ENCODE data around the gene SRR. TPM values are rescaled to one million over a fixed set of nuclear protein-coding genes. Genes with fewer than 3 reads are reported as not detected.

Gene SRR
- total RNA-seq, 2 donors from 2014 or later: 20.9 to 26.8 TPM

DNA sequence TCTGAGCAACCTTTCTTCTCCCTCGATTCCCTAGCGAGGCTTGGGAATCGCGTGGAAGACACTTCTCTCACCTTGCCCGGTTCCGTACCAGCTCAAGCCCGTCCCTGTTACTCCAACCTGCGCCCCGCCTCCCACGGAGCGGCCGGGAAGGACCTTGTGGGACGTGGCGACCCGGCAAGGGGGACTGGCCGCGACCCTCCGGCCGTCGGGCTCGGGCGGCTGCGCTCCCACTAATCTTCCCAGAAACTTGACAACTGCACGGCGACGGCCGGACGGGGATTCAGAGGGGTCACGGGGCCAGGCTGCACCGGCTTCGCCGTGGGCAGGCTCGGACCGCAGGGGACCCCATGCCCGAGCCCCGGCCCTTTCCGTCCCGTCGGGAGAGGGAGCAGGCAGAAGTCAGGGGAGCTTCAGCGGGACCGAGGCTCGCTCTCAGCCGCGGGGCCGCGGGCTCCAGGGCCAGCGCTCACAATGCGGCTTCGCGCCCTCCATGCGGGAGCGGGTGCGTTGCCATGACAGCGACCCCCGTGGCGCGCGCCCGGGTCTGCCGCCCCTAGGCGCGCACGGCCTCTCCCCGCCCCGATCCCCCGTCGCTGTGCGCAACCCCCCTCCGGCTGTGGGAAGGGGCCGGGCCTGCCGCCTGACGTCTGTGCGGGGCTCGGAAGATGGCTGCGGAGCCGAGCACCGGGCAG lies 33.2 kb downstream of the SRR start, which contains the start of gene SGSM2:
Gene SGSM2 (plus strand): TSS at position 650 of the 692 bp plus-strand sequence. CDS start 188 bp downstream, outside the sequence.
- no peaks in the 10 kb centered on the region for H3K9me3 Mint-ChIP-seq
- H3K4me3 Mint-ChIP-seq: peak within 1 kb of the TSS; percentile 84 to 99
- H3K27ac Mint-ChIP-seq: peak within 1 kb of the TSS; percentile 94
- peak; percentile 76 for DNase-seq
- H3K36me3 Mint-ChIP-seq (ENCODE audit: insufficient read depth in 2 of 2): peaks cover 7 to 12% of the 10 kb centered on the region in 2 donors
- peak; percentile 68 to 71 for ATAC-seq (replicated peaks in 1 of 2)
- H3K4me1 Mint-ChIP-seq (ENCODE audit: low read depth): peaks cover 5% of the 10 kb centered on the region
- H3K27me3 Mint-ChIP-seq (ENCODE audit: low read depth): no peaks in the 10 kb centered on the region

DNA sequence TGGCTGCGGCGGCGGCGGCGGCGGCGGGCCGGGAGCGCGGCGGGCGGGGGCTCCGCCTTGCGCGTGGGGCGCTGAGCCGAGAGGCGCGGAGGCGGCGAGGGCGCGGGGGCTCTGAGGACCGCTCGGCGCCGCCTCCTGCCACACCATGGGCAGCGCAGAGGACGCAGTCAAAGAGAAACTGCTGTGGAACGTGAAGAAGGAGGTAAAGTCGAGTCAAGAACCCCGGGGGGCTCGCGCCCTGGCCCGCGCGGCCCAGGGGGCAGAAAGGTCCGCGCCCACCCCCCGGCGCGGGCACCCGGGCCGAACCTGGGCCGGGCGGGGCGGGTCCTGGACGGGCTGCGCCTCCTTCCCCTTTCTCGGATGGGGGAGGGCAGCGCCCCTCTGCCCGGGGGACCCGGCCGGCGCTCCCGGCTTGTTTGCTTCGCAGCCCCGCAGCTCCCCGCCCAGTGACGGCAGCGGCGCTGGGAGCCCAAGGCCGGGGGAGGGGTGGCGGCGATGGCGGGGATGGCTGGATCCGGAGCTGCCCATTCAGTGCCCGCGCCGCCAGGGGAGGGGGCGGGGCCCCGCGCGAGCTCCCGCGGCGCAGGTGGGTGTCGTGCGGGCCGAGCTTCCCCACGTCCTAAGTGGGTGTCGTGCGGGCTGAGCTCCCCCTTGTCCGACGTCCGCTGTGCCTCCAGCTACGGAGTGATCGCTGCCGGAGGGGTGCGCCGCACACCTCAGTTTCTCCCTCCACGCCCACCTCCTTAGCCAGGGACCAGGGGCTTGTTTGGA lies 34.0 kb downstream of the SRR start:
- DNase-seq (peak; percentile 74 to 76), ATAC-seq (replicated peaks in 1 of 2) (peak; percentile 53 to 62)
- H3K4me3 Mint-ChIP-seq: peak overlapping the region; percentile 84 to 99
- H3K27me3 Mint-ChIP-seq (ENCODE audit: low read depth): no peaks in the 10 kb centered on the region
- H3K9me3 Mint-ChIP-seq: no peaks in the 10 kb centered on the region
- peaks cover 9% of the 10 kb centered on the region for H3K4me1 Mint-ChIP-seq (ENCODE audit: low read depth)
- peaks cover 7 to 12% of the 10 kb centered on the region in 2 donors for H3K36me3 Mint-ChIP-seq (ENCODE audit: insufficient read depth in 2 of 2)
- no peak overlapping the region for H3K27ac Mint-ChIP-seq

DNA sequence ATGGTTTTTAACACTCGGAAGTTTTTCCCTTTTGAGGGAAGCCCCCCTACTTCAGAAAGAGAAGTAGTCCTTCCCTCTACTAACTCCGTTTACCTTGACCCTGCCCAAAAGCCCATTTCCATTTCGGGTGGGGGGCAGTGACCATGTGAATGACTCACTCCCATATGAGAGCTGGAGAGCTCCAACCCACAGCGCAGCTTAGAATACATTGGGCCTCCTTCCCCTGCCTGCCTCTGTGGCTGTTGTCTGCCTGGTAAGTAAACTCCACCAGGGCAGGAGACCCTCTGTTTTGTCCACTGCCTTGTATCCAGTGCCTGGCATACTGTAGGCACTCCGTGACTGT lies 34.5 kb downstream of the SRR start:
- Mint-ChIP-seq H3K27ac (peak overlapping the region; percentile 34), H3K4me3 (peak overlapping the region; percentile 81 to 84), H3K36me3 (ENCODE audit: insufficient read depth in 2 of 2) (peaks cover 7 to 12% of the 10 kb centered on the region in 2 donors), H3K4me1 (ENCODE audit: low read depth) (peaks cover 12% of the 10 kb centered on the region), H3K27me3 (ENCODE audit: low read depth) (no peaks in the 10 kb centered on the region), H3K9me3 (no peaks in the 10 kb centered on the region)
- peak in 1 of 2 donors; percentile 11 for DNase-seq
- ATAC-seq (replicated peaks in 1 of 2): no peak

DNA sequence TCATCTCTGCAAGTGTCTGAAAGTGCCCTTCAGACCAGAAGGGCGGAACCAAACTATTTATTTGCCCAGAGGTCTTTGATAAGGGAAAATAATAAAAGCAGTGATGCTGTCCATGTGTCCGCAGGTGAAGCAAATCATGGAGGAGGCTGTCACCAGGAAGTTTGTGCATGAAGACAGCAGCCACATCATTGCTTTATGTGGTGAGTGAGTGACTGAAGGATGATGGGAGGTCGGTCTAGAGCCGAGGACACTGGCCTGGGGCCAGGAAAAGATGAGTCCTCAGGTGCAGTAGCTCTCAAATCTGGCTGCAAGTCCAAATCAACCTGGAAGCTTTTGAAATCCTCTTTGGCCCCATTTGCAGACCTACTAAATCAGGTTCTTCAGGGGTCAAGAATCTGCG lies 39.7 kb downstream of the SRR start:
- DNase-seq (peak; percentile 42 to 70), ATAC-seq (replicated peaks in 1 of 2) (peak; percentile 74 to 94)
- peak overlapping the region; percentile 69 for H3K27ac Mint-ChIP-seq
- peaks cover 14% of the 10 kb centered on the region for H3K4me1 Mint-ChIP-seq (ENCODE audit: low read depth)
- H3K27me3 Mint-ChIP-seq (ENCODE audit: low read depth): no peaks in the 10 kb centered on the region
- no peaks in the 10 kb centered on the region for H3K36me3 Mint-ChIP-seq (ENCODE audit: insufficient read depth in 2 of 2)
- H3K9me3 Mint-ChIP-seq: no peaks in the 10 kb centered on the region
- peak overlapping the region in 1 of 2 donors; percentile 29 for H3K4me3 Mint-ChIP-seq

DNA sequence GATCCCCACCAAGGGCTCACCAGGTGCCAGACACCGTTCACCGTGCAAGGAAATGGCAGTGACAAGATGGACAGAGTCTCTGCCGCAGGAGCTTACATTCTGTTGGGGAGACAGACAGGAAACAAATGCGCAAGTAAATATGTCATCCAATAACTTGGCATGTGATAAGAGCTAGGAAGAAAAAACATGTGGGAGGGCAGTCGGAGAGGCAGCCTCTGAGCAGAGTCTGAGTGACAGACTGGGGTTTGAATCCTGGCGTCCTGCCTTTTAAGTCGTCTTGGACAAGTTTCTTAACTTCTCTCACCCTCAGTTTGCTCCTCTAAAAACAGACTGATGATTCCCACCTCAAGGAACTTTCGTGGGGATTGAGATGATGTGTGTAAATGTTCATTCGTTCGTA lies 40.8 kb downstream of the SRR start:
- Mint-ChIP-seq H3K27ac (no peak overlapping the region), H3K27me3 (ENCODE audit: low read depth) (no peaks in the 10 kb centered on the region), H3K4me1 (ENCODE audit: low read depth) (peaks cover 11% of the 10 kb centered on the region), H3K4me3 (no peak overlapping the region), H3K9me3 (no peaks in the 10 kb centered on the region), H3K36me3 (ENCODE audit: insufficient read depth in 2 of 2) (no peaks in the 10 kb centered on the region)
- DNase-seq (no peak), ATAC-seq (replicated peaks in 1 of 2) (no peak)

DNA sequence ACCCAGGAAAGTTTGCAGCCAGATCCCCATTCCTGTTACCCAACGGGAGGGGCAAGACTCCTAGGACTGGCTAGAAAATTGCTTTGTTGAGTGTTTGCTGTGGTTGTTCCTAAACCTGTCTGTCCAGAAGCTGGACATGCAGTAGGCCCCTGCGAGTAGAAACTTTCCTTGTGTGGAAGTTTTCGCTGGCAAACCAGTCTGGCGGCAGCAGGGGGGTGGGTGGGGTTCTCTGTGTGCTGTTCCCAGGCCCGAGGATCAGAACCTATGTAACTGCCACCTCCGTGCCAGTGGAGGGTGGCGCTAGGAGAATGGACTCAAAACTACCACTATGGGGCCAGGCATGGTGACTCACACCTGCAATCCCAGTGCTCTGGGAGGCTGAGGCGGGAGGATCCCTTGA lies 42.7 kb downstream of the SRR start:
- Mint-ChIP-seq H3K27me3 (ENCODE audit: low read depth) (no peaks in the 10 kb centered on the region), H3K27ac (no peak overlapping the region), H3K36me3 (ENCODE audit: insufficient read depth in 2 of 2) (no peaks in the 10 kb centered on the region), H3K9me3 (no peaks in the 10 kb centered on the region), H3K4me1 (ENCODE audit: low read depth) (peaks cover 11% of the 10 kb centered on the region), H3K4me3 (no peak overlapping the region)
- no peak for ATAC-seq (replicated peaks in 1 of 2)
- DNase-seq: no peak

DNA sequence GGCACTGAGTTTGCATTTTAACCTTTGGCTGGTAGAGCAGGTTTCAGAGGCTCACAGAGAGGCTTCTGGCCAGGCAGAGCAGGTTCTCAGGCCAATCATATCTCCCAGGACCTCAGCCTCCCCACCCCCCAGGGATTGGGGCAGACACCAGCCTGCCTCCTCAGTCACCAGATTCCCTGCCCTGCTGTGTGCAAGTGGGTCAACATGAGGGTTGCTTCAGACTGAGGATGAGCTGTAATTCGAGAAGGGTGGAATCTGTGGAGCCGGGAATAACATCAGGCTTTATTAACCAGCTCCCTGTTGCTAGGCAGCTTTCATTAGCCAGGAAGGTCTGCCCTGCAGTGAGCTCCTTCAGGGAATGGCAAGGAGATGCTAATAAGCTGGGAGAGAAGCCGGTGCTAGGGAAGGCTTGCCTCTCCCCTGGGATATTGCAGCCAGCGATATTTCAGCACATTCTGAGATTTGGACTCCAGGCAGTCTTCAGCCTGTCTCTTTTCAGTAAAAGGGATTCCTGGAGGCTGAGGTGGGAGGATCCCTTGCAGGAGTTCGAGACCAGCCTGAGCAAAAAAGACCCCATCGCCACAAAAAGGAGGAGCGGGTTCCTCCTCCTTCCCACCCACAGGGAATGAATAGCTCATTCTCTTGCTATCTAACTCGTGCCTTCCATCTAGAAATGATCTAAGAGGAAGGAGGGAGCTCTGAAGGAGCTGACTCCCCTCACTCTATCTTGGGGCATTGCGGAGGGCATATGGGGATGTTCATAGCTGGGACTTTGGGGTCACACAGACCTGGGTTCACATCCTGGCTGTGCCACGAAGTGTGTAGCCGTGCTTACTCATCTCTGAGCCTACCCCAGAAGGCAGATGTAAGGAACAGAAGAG lies 44.3 kb downstream of the SRR start:
- ATAC-seq (replicated peaks in 1 of 2) (no peak), DNase-seq (no peak)
- H3K9me3 Mint-ChIP-seq: no peaks in the 10 kb centered on the region
- H3K27ac Mint-ChIP-seq: no peak overlapping the region
- H3K27me3 Mint-ChIP-seq (ENCODE audit: low read depth): no peaks in the 10 kb centered on the region
- no peaks in the 10 kb centered on the region for H3K36me3 Mint-ChIP-seq (ENCODE audit: insufficient read depth in 2 of 2)
- no peak overlapping the region for H3K4me3 Mint-ChIP-seq
- H3K4me1 Mint-ChIP-seq (ENCODE audit: low read depth): peaks cover 7% of the 10 kb centered on the region

DNA sequence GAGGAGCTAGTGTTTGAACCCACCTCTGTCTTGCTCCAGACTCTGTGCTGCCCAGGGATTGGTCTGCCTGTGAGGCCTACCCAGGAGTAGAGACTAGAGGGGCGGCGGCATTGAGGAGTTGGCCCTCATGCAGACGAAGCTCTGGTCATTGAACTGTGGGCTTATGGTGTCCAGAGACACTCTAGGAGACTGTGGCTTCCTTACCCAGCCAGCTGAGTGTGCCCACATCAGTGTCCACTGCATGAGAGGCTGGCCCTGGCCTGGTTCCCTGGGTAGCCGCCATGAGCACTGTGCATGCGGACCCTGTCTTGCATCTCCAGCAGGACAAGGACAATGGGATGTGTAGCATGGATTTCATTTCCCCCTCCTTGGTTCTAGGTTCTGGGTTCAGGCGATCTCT lies 47.5 kb downstream of the SRR start:
- no peaks in the 10 kb centered on the region for H3K27me3 Mint-ChIP-seq (ENCODE audit: low read depth)
- no peaks in the 10 kb centered on the region for H3K36me3 Mint-ChIP-seq (ENCODE audit: insufficient read depth in 2 of 2)
- no peak overlapping the region for H3K4me3 Mint-ChIP-seq
- no peak for DNase-seq
- H3K27ac Mint-ChIP-seq: no peak overlapping the region
- no peaks in the 10 kb centered on the region for H3K9me3 Mint-ChIP-seq
- peaks cover 19% of the 10 kb centered on the region for H3K4me1 Mint-ChIP-seq (ENCODE audit: low read depth)
- ATAC-seq (replicated peaks in 1 of 2): no peak

DNA sequence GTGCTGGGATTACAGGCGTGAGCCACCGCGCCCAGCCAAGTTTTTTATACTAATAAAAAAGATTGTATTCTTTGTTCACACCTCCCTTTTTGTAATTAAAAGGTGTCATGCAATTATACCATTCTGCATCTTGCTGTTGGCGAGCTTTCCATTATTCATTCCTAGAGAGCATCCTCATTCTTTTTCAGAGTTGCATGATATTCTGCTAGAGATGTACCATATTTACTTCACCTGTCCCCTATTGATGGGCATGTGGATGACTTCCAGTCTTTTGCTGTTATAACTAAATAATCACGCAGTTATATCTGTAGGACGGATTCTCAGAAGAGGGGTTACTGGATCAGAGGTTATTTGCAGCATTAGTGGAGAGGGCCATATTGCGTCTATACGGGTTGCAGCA lies 50.6 kb downstream of the SRR start:
- Mint-ChIP-seq H3K36me3 (ENCODE audit: insufficient read depth in 2 of 2) (no peaks in the 10 kb centered on the region), H3K4me3 (peak overlapping the region; percentile 17 to 67), H3K9me3 (no peaks in the 10 kb centered on the region), H3K27ac (no peak overlapping the region), H3K4me1 (ENCODE audit: low read depth) (peaks cover 19% of the 10 kb centered on the region), H3K27me3 (ENCODE audit: low read depth) (no peaks in the 10 kb centered on the region)
- ATAC-seq (replicated peaks in 1 of 2) (no peak), DNase-seq (no peak)

DNA sequence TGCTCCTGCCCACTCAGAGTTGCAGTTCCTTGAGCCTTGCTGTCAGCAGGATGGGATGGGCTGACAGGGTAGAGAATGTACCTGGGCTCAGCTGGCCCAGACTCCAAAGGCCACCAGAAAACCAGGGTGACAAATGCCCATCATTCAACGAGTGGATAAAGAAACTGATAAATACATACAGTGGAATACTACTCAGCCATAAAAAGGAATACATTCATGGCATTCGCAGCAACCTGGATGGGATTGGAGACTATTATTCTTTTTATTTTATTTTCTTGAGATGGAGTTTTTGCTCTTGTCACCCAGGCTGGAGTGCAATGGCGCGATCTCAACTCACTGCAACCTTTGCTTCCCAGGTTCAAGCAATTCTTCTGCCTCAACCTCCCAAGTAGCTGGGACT lies 53.5 kb downstream of the SRR start:
- no peaks in the 10 kb centered on the region for H3K9me3 Mint-ChIP-seq
- DNase-seq (no peak), ATAC-seq (replicated peaks in 1 of 2) (no peak)
- no peak overlapping the region for H3K27ac Mint-ChIP-seq
- H3K27me3 Mint-ChIP-seq (ENCODE audit: low read depth): no peaks in the 10 kb centered on the region
- H3K36me3 Mint-ChIP-seq (ENCODE audit: insufficient read depth in 2 of 2): no peaks in the 10 kb centered on the region
- peaks cover 19% of the 10 kb centered on the region for H3K4me1 Mint-ChIP-seq (ENCODE audit: low read depth)
- no peak overlapping the region for H3K4me3 Mint-ChIP-seq

DNA sequence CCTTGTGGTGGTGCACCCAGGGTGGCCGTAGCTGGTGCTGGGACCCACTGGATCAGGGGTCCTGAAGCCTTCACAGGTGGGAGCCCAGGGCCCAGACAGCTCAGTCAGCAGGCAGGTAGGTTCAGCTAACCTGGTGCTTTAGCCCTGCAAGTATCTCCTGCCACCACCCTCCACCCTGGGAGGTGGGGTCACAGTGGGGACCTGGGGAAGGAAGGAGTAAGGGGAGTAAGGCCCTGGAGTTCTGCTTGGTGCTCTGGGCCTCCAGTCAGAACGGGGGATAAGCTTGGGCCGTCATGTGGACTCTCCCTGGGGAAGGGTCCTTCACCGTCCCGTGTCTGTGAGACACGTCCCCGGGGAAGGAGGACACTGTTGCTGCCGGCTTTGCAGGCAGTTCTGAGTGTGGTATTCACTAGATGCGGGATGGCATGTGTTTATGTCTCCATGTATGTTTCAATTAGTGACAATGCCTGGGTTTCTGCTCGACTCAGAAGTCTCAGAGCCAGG lies 54.2 kb downstream of the SRR start:
- DNase-seq (no peak), ATAC-seq (replicated peaks in 1 of 2) (no peak)
- H3K4me3 Mint-ChIP-seq: no peak overlapping the region
- H3K27me3 Mint-ChIP-seq (ENCODE audit: low read depth): no peaks in the 10 kb centered on the region
- H3K36me3 Mint-ChIP-seq (ENCODE audit: insufficient read depth in 2 of 2): peaks cover 0 to 1% of the 10 kb centered on the region in 2 donors
- H3K4me1 Mint-ChIP-seq (ENCODE audit: low read depth): peaks cover 17% of the 10 kb centered on the region
- no peaks in the 10 kb centered on the region for H3K9me3 Mint-ChIP-seq
- H3K27ac Mint-ChIP-seq: no peak overlapping the region

DNA sequence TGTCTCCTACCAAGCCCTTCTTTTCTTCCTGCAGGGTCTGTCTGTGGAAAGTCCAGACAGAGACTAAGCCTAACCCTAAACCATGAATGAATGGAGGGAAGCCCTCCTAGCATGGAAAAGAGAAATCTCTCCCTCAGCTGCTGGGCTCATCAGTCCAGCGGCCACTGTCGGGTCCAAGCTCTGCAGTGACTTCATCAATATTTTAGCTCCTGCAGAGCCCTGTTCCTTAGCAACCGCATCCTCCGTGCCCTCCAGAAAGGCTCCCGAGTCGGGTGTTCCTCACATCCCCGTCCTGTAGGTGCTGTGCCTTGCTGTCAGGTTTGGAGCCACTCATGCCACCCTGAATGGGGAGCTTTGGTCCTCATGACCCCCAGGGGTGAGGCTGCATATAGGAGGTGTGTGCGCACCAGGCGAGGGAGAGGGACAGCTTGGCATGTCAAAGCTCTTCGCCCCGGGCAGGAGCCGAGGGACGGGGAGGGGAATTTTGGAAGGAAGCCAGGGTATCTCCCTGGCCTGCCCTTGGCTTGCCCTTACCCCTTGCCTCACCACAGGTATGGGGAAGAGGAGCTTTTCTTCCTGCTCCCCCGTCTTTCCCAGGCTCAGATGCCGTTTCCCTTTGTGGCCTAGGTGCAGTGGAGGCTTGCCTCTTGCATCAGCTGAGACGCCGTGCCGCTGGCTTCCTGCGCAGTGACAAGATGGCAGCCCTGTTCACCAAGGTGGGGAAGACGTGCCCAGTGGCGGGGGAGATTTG lies 57.4 kb downstream of the SRR start:
- H3K27ac Mint-ChIP-seq: no peak overlapping the region
- ATAC-seq (replicated peaks in 1 of 2) (no peak), DNase-seq (no peak)
- H3K4me1 Mint-ChIP-seq (ENCODE audit: low read depth): no peaks in the 10 kb centered on the region
- H3K36me3 Mint-ChIP-seq (ENCODE audit: insufficient read depth in 2 of 2): peaks cover 0 to 1% of the 10 kb centered on the region in 2 donors
- no peaks in the 10 kb centered on the region for H3K27me3 Mint-ChIP-seq (ENCODE audit: low read depth)
- no peak overlapping the region for H3K4me3 Mint-ChIP-seq
- no peaks in the 10 kb centered on the region for H3K9me3 Mint-ChIP-seq
